ENCODE data around the gene SLC38A6.
A peak's percentile ranks its signal among the peaks of the same experiment; 100 is the strongest.
"Not testable (repeated sequence)": the region's sequence is repeated elsewhere in the genome, so short reads cannot be mapped to it uniquely, and the experiment has no call there.

SLC38A6 gene

GRCh38 chr14:61051051-61051450 is 70.0 kb downstream of the SLC38A6 start:
- no peak for DNase-seq (ENCODE audit: low read depth in 2 of 2)

DNA sequence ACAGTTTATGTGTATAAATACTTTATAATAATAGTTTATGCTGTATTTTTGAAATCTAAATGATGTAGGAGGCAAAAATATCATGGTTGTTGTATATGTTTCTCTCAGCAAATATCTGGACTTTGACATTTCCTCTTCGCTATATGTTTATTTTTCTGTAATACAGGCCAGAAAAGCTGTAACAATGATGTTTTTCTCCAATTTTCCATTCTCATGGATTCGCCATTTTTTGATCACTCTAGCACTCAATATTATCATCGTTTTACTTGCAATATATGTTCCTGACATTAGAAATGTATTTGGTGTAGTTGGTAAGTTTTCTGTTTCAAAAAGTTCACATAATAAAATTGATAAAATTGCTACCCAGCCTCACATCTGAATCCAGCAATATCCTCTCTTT is 70.6 kb downstream of the SLC38A6 start:
- DNase-seq (ENCODE audit: low read depth in 2 of 2): no peak

- DNase-seq (ENCODE audit: low read depth in 2 of 2): no peak
Observed at GRCh38 chr14:61063461-61063860, 82.4 kb downstream of the SLC38A6 start.

DNA sequence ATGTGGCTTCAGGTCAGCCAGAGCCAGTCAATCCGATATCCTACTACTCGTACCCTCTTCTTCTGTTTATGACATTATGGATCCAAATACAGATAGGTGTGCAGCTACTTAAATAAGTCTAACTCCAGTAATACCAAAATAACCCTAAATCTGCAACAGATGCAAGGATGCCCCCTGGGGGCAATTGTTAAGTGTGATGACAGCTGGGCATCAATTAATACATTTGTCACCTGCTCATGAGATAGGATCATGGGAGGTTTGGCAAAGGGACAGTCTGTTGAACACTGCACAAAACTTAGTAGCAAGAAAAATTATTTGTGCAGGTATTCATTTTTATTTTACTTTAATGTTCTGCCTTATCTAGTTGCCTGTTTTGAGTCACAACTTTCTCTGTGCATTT is 83.2 kb downstream of the SLC38A6 start:
- no peak for DNase-seq (ENCODE audit: low read depth in 2 of 2)

DNA sequence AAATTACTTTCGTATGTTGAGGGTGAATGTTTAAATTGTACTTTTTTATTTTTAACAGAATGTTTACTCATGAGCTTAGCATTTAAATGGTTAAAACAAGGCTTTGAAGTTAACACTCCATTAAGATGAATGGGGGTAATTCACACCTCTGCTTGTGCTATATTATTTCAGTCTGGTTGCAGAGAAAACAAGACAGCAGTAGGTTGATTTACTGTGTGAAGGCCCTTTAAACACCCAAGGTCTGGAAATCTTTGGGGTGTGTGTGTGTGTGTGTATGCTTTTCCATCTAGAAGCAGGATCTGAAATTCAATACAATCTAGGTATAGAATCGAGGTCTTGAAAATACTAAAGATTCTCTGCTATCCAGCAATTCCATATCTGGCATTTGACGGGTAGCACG is 83.8 kb downstream of the SLC38A6 start:
- no peak for DNase-seq (ENCODE audit: low read depth in 2 of 2)

DNA sequence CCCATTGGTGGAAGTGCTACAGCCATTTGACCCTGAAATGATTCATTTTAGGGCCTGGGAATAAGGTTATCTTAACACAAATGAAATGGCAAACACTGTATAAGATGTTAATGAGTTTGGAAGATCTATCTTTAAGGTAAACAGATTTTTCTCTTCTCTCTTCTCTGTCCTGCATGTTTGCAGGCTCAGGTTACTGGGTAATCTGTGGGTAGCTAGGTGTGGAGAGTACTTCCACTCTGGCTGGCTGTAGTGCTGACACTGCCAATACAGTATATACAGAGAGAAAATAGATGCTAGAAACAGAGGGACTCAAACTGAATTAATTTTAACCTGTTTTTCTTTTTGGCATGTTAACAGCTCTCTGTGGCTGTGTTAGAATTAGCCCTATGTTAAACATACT is 84.6 kb downstream of the SLC38A6 start:
- no peak for DNase-seq (ENCODE audit: low read depth in 2 of 2)

GRCh38 chr14:61072442-61072841 is 91.4 kb downstream of the SLC38A6 start:
- DNase-seq (ENCODE audit: low read depth in 2 of 2): not testable (repeated sequence)

DNA sequence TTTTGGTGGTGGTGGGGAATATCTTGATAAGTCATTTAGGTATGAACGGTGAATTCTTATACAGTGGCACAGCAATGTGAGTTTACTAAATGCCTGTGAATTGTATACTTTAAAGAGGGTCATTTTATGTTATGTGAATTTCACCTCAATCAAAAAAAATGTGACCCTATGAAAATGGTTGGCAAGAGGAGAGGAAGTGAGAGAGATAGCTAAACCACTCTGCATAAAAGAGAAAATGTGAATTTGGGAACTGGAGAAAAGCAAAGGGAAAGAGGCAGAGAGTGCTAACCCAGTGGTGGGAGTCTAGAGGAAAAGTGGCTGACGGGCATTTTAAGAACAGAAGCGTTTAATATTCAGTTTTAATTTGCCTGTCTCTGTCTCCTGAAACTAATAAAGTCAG is 93.8 kb downstream of the SLC38A6 start:
- no peak for DNase-seq (ENCODE audit: low read depth in 2 of 2)

- DNase-seq (ENCODE audit: low read depth in 2 of 2): no peak
Observed at GRCh38 chr14:61076556-61076955, 95.5 kb downstream of the SLC38A6 start.

DNA sequence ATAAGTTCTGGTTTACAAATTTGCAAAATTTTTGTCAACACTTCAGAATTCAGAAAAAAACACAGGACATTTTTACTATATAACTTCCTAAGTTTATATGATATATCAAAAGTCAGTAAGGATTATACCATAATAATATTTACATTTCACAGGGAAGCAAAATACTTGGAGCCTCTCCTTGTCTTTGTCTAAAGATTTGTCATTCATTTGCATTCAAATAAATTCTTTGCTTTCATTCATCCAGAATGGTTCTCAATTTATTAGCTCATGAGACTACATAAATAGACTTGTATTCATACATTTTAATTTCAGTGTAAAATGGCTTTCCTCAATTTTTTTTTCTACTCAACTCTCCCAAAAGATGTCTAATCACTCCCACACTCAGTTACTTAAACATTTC is 96.4 kb downstream of the SLC38A6 start:
- DNase-seq (ENCODE audit: low read depth in 2 of 2): no peak

DNA sequence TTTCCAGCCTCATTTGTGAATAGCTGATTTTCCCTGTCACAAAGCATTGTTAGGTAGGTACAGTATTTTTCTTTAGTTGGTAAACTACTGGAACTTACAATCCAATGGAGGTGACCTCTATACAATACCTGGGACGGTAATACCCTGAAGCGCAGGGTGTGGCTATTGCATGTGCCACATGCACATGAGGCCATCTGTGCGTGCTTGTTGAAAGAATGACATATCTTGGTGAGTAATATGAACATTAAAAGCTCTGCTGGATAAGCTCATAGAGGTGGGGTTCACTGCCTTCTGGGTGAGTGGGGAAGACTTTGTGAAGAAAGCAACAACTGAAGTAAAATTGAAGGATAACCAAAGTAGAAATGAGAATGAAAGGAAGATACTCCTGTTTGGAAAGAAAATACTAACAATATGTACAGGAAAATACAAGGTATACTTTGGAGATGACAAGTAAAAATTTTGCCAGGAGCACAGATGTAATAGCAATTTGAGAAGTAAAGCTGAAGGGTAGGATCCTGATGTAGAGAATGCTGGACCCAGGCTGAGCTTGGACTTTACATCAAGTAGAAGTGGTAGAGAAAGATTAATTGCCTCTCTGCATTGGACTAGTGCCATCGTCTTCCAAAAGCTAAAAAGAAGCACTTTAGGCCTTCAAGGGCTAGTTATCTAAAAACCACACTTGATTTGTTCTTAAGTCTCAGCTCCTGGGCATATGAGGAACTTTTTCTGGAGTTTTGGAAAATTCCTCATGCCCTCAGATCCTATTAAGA is 97.1 kb downstream of the SLC38A6 start:
- no peak for DNase-seq (ENCODE audit: low read depth in 2 of 2)

- DNase-seq (ENCODE audit: low read depth in 2 of 2): peak; percentile 99
Observed at GRCh38 chr14:61080591-61081010, 99.6 kb downstream of the SLC38A6 start.

DNA sequence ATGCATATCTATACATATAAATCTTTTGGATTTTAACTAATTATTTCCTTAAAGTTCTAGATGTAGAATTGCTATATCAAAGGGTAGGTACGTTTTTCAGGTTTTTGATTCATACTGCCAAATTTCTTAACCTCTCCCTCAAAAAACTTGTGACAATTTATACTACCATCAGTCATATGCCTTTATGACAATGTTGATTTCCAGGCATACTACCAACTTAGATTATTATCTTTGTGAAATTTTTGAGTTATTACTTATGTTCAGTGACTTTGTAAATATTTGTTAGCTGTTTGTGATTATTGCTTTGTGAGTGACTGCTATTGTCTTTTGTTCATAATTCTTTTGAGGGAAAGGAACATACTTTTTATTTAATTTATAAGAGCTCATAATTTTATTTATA is 107.0 kb downstream of the SLC38A6 start:
- no peak for DNase-seq (ENCODE audit: low read depth in 2 of 2)

GRCh38 chr14:61089126-61089750 is 108.2 kb downstream of the SLC38A6 start:
- DNase-seq (ENCODE audit: low read depth in 2 of 2): no peak

- no peak for DNase-seq (ENCODE audit: low read depth in 2 of 2)
Observed at GRCh38 chr14:61090432-61091216, 109.6 kb downstream of the SLC38A6 start.

GRCh38 chr14:61091657-61092273 is 110.7 kb downstream of the SLC38A6 start:
- no peak for DNase-seq (ENCODE audit: low read depth in 2 of 2)

DNA sequence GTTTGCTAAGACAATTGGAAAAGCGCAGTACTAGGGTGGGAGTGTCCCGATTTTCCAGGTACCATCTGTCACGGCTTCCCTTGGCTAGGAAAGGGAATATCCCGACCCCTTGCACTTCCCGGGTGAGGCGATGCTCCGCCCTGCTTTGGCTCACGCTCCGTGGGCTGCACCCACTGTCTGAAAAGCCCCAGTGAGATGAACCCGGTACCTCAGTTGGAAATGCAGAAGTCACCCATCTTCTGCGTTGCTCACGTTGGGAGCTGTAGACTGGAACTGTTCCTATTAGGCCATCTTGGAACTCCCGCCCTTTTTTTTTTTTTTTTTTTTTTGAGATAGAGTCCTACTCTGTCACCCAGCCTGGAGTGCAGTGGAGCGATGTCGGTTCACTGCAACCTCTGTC is 117.1 kb downstream of the SLC38A6 start:
- not testable (repeated sequence) for DNase-seq (ENCODE audit: low read depth in 2 of 2)

- no peak for DNase-seq (ENCODE audit: low read depth in 2 of 2)
Observed at GRCh38 chr14:61098721-61099120, 117.7 kb downstream of the SLC38A6 start.

- peak; percentile 74 to 75 for DNase-seq (ENCODE audit: low read depth in 2 of 2)
Observed at GRCh38 chr14:61099216-61099835, 118.3 kb downstream of the SLC38A6 start.

DNA sequence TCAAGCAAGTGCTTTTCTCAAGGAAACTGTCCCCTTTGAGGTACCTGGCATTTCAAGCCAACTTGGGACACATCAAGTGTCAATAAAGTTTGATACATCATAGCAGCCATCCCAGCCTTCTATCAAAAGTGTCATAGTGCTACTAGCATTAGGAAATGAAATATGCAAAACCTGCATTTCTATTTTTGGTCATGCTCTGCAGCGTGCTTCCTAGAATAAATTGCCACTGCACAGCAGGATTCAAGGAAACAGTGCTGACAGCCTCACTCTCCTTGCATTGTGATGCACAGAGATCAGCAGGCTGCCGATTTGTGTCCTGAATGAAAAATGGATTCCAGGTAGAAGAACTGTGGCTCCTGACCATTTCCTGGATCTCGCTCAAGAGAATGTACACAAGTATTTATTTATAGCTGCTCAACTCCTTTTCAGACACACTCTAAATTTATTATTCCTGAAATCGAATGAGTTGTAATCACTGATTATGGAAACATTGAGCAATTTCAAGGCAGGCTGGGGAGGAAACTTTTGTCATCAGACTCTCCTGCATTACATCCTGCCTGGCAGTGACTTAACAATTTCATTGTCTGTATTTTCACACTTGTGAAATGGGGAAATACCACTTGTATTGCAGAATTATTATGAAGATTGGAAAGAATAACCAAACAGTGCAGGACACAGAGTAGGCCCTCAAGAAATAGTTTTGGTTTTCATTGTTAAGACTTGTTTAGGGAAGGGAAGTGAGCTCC is 120.9 kb downstream of the SLC38A6 start:
- peak; percentile 75 to 80 for DNase-seq (ENCODE audit: low read depth in 2 of 2)
